ENCODE data around the gene ULK4. TPM values are rescaled to one million over a fixed set of nuclear protein-coding genes. Genes with fewer than 3 reads are reported as not detected.
A peak's percentile ranks its signal among the peaks of the same experiment; 100 is the strongest.

Gene ULK4
- total and polyA plus RNA-seq, 2 of the 4 experiments (the other 2 are of a cell fraction) = 2.7 to 5.0 TPM

- no peak overlapping the region for H2BK15ac ChIP-seq (ENCODE audit: low read depth, low read length)
- ChIA-PET POLR2A (ENCODE audit: unreplicated experiment) (interaction anchor here (0.6 to 1.6 kb wide), 3 partner anchors 8 to 24 kb away, joined by 3 to 7 read pairs (median 4); no protein-coding TSS in a partner anchor), CTCF (no interaction called here)
- peak overlapping the region; percentile 21 for H2BK5ac ChIP-seq (ENCODE audit: low read depth, low read length, poor library complexity, severe bottlenecking)
- H3K18ac ChIP-seq (ENCODE audit: low read depth, low read length) = no peak overlapping the region
- H3K9me3 ChIP-seq (ENCODE audit: control insufficient read depth, insufficient read depth, low read length) = no peaks in the 10 kb centered on the region
- H3K27ac ChIP-seq (ENCODE audit: insufficient read depth, low read length) = peak overlapping the region; percentile 86
- H3K9me1 ChIP-seq (ENCODE audit: insufficient read depth, low read length) = no peaks in the 10 kb centered on the region; the same call in 1 of the 2 replicates
- H3K56ac ChIP-seq (ENCODE audit: extremely low read depth, insufficient read depth, low read length) = peak overlapping the region; percentile 63; the same call in 1 of the 2 replicates
- no peaks in the 10 kb centered on the region for H3K36me3 ChIP-seq (ENCODE audit: control insufficient read depth, insufficient read depth, low read length)
- no TSS peak for BruUV-seq (replicated peaks)
- peak overlapping the region; percentile 43 for H3K14ac ChIP-seq (replicated peaks; ENCODE audit: low read depth, low read length)
- H4K20me1 ChIP-seq (ENCODE audit: insufficient read depth, low read length) = peaks cover 52% of the 10 kb centered on the region
- H3K4me2 ChIP-seq (ENCODE audit: low read depth, low read length) = peak overlapping the region; percentile 99
- dilution Hi-C loops (cut with HindIII; ENCODE audit: low sequenced_read_pairs, unreplicated experiment) = no loop called here
- peak; percentile 14 for ATAC-seq (ENCODE audit: low read depth)
- peak overlapping the region; percentile 69 for H3K4me3 ChIP-seq (ENCODE audit: insufficient read depth, low read depth, low read length)
- 0 out of 2 replicates have a peak overlapping the region, but pooled peaks have one; percentile 36 for H3K4ac ChIP-seq (ENCODE audit: low read depth, low read length)
- peaks cover 0 to 9% of the 10 kb centered on the region in 2 experiments; a peak in 1 of 4 replicates for H3K79me1 ChIP-seq (ENCODE audit: low read depth in 1 of 2, low read length in 2 of 2)
- peak overlapping the region; percentile 97 for H3K9ac ChIP-seq (ENCODE audit: low read depth, low read length)
- H4K91ac ChIP-seq (ENCODE audit: insufficient read depth, low read depth, low read length) = no peak overlapping the region
- H3K4me1 ChIP-seq (ENCODE audit: control insufficient read depth, insufficient read depth, low read length) = peaks cover 2% of the 10 kb centered on the region; the same call in 1 of the 2 replicates
- H2BK120ac ChIP-seq (ENCODE audit: low read depth, low read length) = no peak overlapping the region
- no peaks in the 10 kb centered on the region; the same call in 1 of the 2 replicates for H3K27me3 ChIP-seq (ENCODE audit: control insufficient read depth, insufficient read depth, low read length)
- in situ Hi-C loops (cut with MboI; ENCODE audit: low sequenced_read_pairs) = loop anchor here (25.0 kb wide), 2 partner anchors 487 to 863 kb away; no protein-coding TSS in a partner anchor
- H2AK5ac ChIP-seq (ENCODE audit: low read depth, low read length) = no peak overlapping the region; the same call in 1 of the 2 replicates
- no peak overlapping the region for H2AK9ac ChIP-seq (replicated peaks; ENCODE audit: low read depth, low read length, poor library complexity)
- H2BK20ac ChIP-seq (ENCODE audit: low read depth, low read length) = no peak overlapping the region
- H4K5ac ChIP-seq (ENCODE audit: low read depth, low read length) = no peak overlapping the region; the same call in 1 of the 2 replicates
- intact Hi-C loops (cut with micrococcal nuclease) = loop anchor here (5.0 kb wide), 4 partner anchors 482 to 682 kb away; no protein-coding TSS in a partner anchor
- TF ChIP-seq CHD1 (IDR thresholded peaks at IDR 0.05; ENCODE audit: low read depth, low read length) (no peak), CEBPB (IDR thresholded peaks at IDR 0.05; ENCODE audit: low read depth, low read length) (no peak), MAFK (IDR thresholded peaks at IDR 0.05; ENCODE audit: low read depth, low read length) (no peak), FOS (IDR thresholded peaks at IDR 0.05; ENCODE audit: low read depth, low read length) (no peak)
- peak overlapping the region; percentile 96 for H2AFZ ChIP-seq (replicated peaks; ENCODE audit: low read length, poor library complexity)
- no peak overlapping the region; a peak in 1 of 4 replicates for H4K8ac ChIP-seq (ENCODE audit: low read depth in 2 of 2, low read length in 2 of 2)
- 0% methylated on average over 5 of the region's 40 CpGs; no CpG with 5 or more reads in 1 of the 2 experiments for WGBS, 2 experiments (ENCODE audit: extremely low coverage in 2 of 2, insufficient read length in 1 of 2)
- DNase-seq = no peak
- H3K23ac ChIP-seq (ENCODE audit: low read depth, low read length) = peak overlapping the region; percentile 98
Measured at GRCh38 chr3:41199866-41200668, 761.8 kb downstream of the ULK4 start.
